Left lung (tissue), 10 donors: ENCODE measurements around the gene ZNF70. TPM values are rescaled to one million over a fixed set of nuclear protein-coding genes. Genes with fewer than 3 reads are reported as not detected.
A peak's percentile ranks its signal among the peaks of the same experiment; 100 is the strongest.

Experiments
- ATAC-seq: fragments of 200-7000 bp; cut with Tn5 transposase; one replicate; pipeline ENCODE4 v1.9.1; 2020; ENCODE audit warnings: moderate library complexity
- DNase-seq, 4 donors: peaks; one replicate each; pipeline ENCODE4 v3.0.0-alpha.2; 2013 to 2020
- H3K27ac ChIP-seq, 2 donors: fragments of 200-600 bp; sonication (generic) in 1 of 2; one replicate each; pipeline versions ENCODE4 v1.5.0 to v1.8.0; 2020 to 2021
- H3K27me3 ChIP-seq, 2 donors: fragments of 200-600 bp; sonication (generic) in 1 of 2; one replicate each; pipeline versions ENCODE4 v1.5.0 to v1.8.0; 2020 to 2021
- H3K36me3 ChIP-seq, 2 donors: fragments of 200-600 bp; sonication (generic) in 1 of 2; one replicate each; pipeline versions ENCODE4 v1.5.0 to v1.8.0; 2020 to 2021
- H3K4me1 ChIP-seq, 2 donors: fragments of 200-600 bp; one replicate each; pipeline ENCODE4 v1.8.0; 2021
- H3K4me3 ChIP-seq, 2 donors: fragments of 200-600 bp; sonication (generic) in 1 of 2; one replicate each; pipeline versions ENCODE4 v1.5.0 to v1.8.0; 2020 to 2021; ENCODE audit warnings: mild to moderate bottlenecking in 1 of 2
- H3K9me3 ChIP-seq, 2 donors: fragments of 200-600 bp; sonication (generic) in 1 of 2; one replicate each; pipeline versions ENCODE4 v1.5.0 to v1.8.0; 2020 to 2021
- CTCF ChIP-seq, 2 donors: fragments of 200-600 bp; sonication (generic) in 1 of 2; IDR thresholded peaks; one replicate each; pipeline versions ENCODE4 v1.5.0 to v1.8.0; 2021; ENCODE audit warnings: antibody characterized with exemption in 2 of 2
- intact Hi-C, 2 donors: fragments of 100-400 bp; cut with DNase I; formaldehyde crosslinking; loops; one replicate each; pipeline versions ENCODE4 v1.11.2 to v1.14.2; 2022
- polyA plus RNA-seq, 6 donors: library from polyadenylated mRNA; unstranded; fragments of 120-200 nt; gene quantifications; one replicate each; pipeline ENCODE4 v1.2.1, GENCODE V29; 2013; ENCODE audit not compliant: insufficient read length in 6 of 6
- total RNA-seq, 2 donors: library from RNA; stranded (reverse); fragmentation: NEBNext Ultra II Directional; extraction: Animal tissue kit (Norgen Biotek cat#: 25700); gene quantifications; one replicate each; pipeline ENCODE4 v1.2.1, GENCODE V29; 2021
- donor health status: DM: no; HTN: yes; CAD: no.
- donor health status: DM: no; HTN: no; CAD: no.

ZNF70 gene
- total and polyA plus RNA-seq, 8 donors, result 5.9 to 10.7 (median 9.4) TPM

GRCh38 chr22:23786752-23787599, 36.1 kb upstream of the ZNF70 start, which contains the start of gene SMARCB1:
Gene SMARCB1 (plus strand): TSS chr22:23786966. CDS start chr22:23787170, 204 bp downstream.
- no peak for TF ChIP-seq CTCF (IDR thresholded peaks at IDR 0.05)
- H3K9me3 ChIP-seq, result no peaks in the 10 kb centered on the region
- ATAC-seq, result peak; percentile 99
- no peaks in the 10 kb centered on the region for H3K27me3 ChIP-seq
- peak within 1 kb of the TSS; percentile 99 to 100 for H3K27ac ChIP-seq
- DNase-seq, result peak; percentile 88 to 96 (median 91)
- intact Hi-C loops, result loop anchor here in 1 of 2 donors (10.0 kb wide), 1 partner anchor 48 kb away; the partner anchor contains the start of gene DERL3
- peak within 1 kb of the TSS; percentile 84 to 93 for H3K4me3 ChIP-seq
- peaks cover 0 to 7% of the 10 kb centered on the region in 2 donors for H3K36me3 ChIP-seq
- peaks cover 8 to 34% of the 10 kb centered on the region in 2 donors for H3K4me1 ChIP-seq

DNA sequence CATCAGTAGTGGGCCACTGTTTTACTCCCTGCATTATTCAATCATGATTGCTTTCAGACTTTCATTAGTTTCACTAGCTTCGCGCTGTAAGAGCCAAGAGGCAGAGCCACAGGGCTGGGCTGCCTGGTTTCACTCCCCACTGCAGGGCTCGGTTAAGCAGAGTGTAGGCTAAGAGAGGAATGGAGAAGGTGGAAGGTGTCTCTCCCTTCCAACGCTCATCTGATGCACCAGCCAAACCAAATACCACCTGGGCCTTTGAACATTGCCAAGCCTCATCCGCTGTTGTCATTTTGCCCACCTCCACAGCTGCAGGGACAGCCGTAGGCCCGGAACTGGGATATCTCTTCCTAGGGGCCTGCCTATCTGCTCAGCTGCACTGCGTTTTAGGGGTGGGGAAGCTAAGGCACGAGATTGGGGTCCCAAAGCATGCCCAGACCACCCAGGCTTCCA, 35.4 kb upstream of the ZNF70 start:
- Histone ChIP-seq H3K4me1 (peaks cover 8 to 34% of the 10 kb centered on the region in 2 donors), H3K4me3 (peak overlapping the region; percentile 84 to 93), H3K27me3 (no peaks in the 10 kb centered on the region), H3K9me3 (no peaks in the 10 kb centered on the region), H3K27ac (peak overlapping the region; percentile 99 to 100), H3K36me3 (no peaks in the 10 kb centered on the region)
- TF ChIP-seq CTCF (IDR thresholded peaks at IDR 0.05), result no peak
- ATAC-seq (no peak), DNase-seq (no peak)
- intact Hi-C loops, result loop anchor here in 1 of 2 donors (10.0 kb wide), 1 partner anchor 49 kb away; the partner anchor contains the start of gene DERL3

- Histone ChIP-seq H3K27ac (no peak overlapping the region), H3K27me3 (no peaks in the 10 kb centered on the region), H3K9me3 (no peaks in the 10 kb centered on the region), H3K4me1 (peaks cover 8 to 25% of the 10 kb centered on the region in 2 donors), H3K36me3 (no peaks in the 10 kb centered on the region), H3K4me3 (no peak overlapping the region)
- TF ChIP-seq CTCF (IDR thresholded peaks at IDR 0.05), result no peak
- intact Hi-C loops, result loop anchor here in 1 of 2 donors (10.0 kb wide), 1 partner anchor 51 kb away; the partner anchor contains the start of gene DERL3
- DNase-seq (no peak), ATAC-seq (no peak)
Observed at GRCh38 chr22:23784215-23784732, 33.4 kb upstream of the ZNF70 start.

- intact Hi-C loops, result loop anchor here in 1 of 2 donors (10.0 kb wide), 1 partner anchor 51 kb away; the partner anchor contains the start of gene DERL3
- H3K27ac ChIP-seq, result no peak overlapping the region
- no peak overlapping the region for H3K4me3 ChIP-seq
- TF ChIP-seq CTCF (IDR thresholded peaks at IDR 0.05), result no peak
- DNase-seq, result no peak
- no peaks in the 10 kb centered on the region for H3K36me3 ChIP-seq
- peaks cover 3 to 17% of the 10 kb centered on the region in 2 donors for H3K4me1 ChIP-seq
- ATAC-seq, result no peak
- H3K27me3 ChIP-seq, result no peaks in the 10 kb centered on the region
- no peaks in the 10 kb centered on the region for H3K9me3 ChIP-seq
Observed at GRCh38 chr22:23783265-23784150, 32.6 kb upstream of the ZNF70 start.
